HFFc6 (cell line): ENCODE data around the gene VSTM1. TPM values are rescaled to one million over a fixed set of nuclear protein-coding genes. Genes with fewer than 3 reads are reported as not detected.
"Not testable (repeated sequence)": the region's sequence is repeated elsewhere in the genome, so short reads cannot be mapped to it uniquely, and the experiment has no call there.

Experiments used
- DNase-seq: peaks from one replicate; pipeline ENCODE4 v3.0.0-alpha.2; 2018
- H3K27ac Mint-ChIP-seq: 2 replicates; pipeline ENCODE4 v1.8.0; 2020; ENCODE audit warnings: mild to moderate bottlenecking, mixed read lengths
- H3K27me3 Mint-ChIP-seq: 2 replicates; pipeline ENCODE4 v1.8.0; 2021; ENCODE audit warnings: mild to moderate bottlenecking, moderate library complexity, mixed read lengths; ENCODE audit not compliant: insufficient read depth
- H3K36me3 Mint-ChIP-seq: 2 replicates; pipeline ENCODE4 v1.8.0; 2021; ENCODE audit warnings: low read depth, mixed read lengths
- H3K4me1 Mint-ChIP-seq: 2 replicates; pipeline ENCODE4 v1.8.0; 2020; ENCODE audit warnings: low read depth, mixed read lengths
- H3K4me3 Mint-ChIP-seq: 2 replicates; pipeline ENCODE4 v1.8.0; 2020; ENCODE audit warnings: mild to moderate bottlenecking, moderate library complexity, mixed read lengths
- H3K9me3 Mint-ChIP-seq: 2 replicates; pipeline ENCODE4 v1.8.0; 2020; ENCODE audit warnings: mild to moderate bottlenecking, mixed read lengths
- total RNA-seq, 6 experiments: library from RNA; stranded (reverse); fragmentation: NEBNext Ultra II Directional; extraction: Animal tissue kit (Norgen Biotek cat#: 25700); gene quantifications; 2 replicates in 1 of 6; 3 replicates in 5 of 6; pipeline ENCODE4 v1.2.3, GENCODE V29; 2021
- TF ChIP-seq, protein P1 (sequence below): fragments of 200-600 bp; sonication (generic); IDR thresholded peaks from 2 replicates; pipeline ENCODE4 v1.5.0; 2021; ENCODE audit warnings: antibody characterized with exemption, mild to moderate bottlenecking

VSTM1 gene
- total RNA-seq, 6 experiments from 2014 or later, result 1.5 to 2.0 (median 1.8) TPM; not detected in 2

DNA sequence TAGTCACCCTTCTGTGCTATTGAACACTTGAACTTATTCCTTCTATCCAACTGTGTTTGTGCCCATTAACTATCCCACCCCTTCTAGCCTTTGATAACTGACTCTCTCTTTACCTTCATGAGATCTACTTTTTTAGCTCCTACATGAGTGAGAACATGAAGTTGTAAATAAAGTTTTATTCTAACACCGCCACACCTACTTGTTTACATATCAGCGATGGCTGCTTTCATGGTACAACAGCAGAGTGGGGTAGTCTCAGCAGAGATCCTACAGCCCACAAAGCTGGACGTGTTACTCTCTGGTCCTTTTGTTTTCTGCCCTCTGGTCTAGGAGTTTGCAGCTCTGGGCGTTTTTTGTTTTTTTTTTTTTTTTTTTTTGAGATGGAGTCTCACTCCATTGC, 23.7 kb downstream of the VSTM1 start:
- TF ChIP-seq, protein P1, sequence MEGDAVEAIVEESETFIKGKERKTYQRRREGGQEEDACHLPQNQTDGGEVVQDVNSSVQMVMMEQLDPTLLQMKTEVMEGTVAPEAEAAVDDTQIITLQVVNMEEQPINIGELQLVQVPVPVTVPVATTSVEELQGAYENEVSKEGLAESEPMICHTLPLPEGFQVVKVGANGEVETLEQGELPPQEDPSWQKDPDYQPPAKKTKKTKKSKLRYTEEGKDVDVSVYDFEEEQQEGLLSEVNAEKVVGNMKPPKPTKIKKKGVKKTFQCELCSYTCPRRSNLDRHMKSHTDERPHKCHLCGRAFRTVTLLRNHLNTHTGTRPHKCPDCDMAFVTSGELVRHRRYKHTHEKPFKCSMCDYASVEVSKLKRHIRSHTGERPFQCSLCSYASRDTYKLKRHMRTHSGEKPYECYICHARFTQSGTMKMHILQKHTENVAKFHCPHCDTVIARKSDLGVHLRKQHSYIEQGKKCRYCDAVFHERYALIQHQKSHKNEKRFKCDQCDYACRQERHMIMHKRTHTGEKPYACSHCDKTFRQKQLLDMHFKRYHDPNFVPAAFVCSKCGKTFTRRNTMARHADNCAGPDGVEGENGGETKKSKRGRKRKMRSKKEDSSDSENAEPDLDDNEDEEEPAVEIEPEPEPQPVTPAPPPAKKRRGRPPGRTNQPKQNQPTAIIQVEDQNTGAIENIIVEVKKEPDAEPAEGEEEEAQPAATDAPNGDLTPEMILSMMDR, result no peak
- H3K27ac Mint-ChIP-seq, result no peak overlapping the region
- H3K9me3 Mint-ChIP-seq, result no peaks in the 10 kb centered on the region
- H3K4me1 Mint-ChIP-seq, result peaks cover 27% of the 10 kb centered on the region
- H3K27me3 Mint-ChIP-seq, result peaks cover 4% of the 10 kb centered on the region
- DNase-seq, result no peak
- peaks cover 4% of the 10 kb centered on the region; the same call in 1 of the 2 replicates for H3K36me3 Mint-ChIP-seq
- H3K4me3 Mint-ChIP-seq, result no peak overlapping the region

DNA sequence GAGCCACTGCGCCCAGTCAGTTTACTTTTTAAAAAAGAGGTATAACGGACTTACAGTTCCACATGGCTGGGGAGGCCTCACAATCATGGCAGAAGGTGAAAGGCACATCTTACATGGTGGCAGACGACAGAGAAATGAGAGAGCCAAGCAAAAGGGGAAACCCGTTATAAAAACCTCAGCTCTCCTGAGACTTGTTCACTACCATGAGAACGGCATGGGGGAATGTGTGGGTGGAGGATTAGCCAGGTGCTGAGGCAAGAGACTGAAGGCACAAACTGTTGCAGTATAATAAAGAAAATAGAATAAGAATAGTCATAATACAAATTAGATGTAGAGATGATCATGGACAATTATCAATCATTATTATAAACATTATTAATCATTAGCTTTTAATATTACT, 27.2 kb downstream of the VSTM1 start:
- H3K4me1 Mint-ChIP-seq, result peaks cover 23% of the 10 kb centered on the region
- H3K27me3 Mint-ChIP-seq, DNase-seq: not testable (repeated sequence)

DNA sequence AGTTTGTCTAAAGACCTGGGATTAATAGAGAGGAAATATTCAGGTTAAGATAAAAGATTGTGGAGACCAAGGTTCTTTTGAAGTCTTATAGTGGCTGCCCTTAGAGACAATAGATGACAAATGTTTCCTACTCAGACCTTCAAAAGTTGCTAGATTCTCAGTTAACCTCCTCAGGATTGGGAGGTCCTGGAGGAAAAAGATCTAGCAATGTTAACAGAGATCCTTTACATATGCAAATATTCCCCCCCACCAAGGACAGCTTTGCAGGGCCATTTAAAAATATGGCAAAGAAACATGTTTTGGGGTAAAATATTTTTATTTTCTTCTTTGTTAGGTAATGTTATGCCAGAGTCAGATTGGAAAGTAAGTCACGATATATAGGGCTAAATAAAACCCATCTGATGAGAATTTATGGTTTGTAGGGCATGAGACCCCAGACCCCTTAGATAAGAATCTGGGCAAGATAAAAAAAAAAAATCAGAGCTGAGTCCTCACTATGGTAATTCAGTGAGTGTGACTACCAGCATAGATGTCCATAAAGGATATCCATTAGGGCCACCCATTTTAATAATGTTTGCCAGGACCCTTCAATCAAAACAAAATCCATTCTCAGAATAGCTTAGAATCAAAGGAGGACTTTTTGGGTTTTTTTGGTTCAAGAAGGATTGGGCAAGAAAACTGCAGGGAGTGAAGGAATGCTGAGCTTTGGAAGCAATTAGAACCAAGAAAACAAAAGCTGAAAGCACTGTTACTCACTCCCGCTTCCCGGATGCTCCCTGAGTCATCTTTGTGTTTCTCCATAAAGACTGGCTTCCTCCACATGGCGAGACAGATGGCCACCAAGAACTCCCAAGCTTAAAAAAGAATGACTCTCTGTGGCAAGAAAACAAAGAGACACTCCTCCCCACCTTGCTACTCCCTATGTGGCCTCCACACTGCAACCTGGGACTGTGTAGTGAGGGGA, 28.2 kb downstream of the VSTM1 start:
- Mint-ChIP-seq H3K36me3 (peaks cover 4% of the 10 kb centered on the region; the same call in 1 of the 2 replicates), H3K27me3 (no peaks in the 10 kb centered on the region; the same call in 1 of the 2 replicates), H3K27ac (peak overlapping the region; percentile 91), H3K4me1 (peaks cover 32% of the 10 kb centered on the region), H3K9me3 (no peaks in the 10 kb centered on the region), H3K4me3 (peak overlapping the region; percentile 66)
- peak; percentile 84 for DNase-seq
- TF ChIP-seq, protein P1, result no peak

More for the DNA sequence above, 27.2 kb downstream of the VSTM1 start:
- not testable (repeated sequence) for H3K36me3 Mint-ChIP-seq, H3K4me3 Mint-ChIP-seq, H3K9me3 Mint-ChIP-seq
- peak overlapping the region; percentile 18 for H3K27ac Mint-ChIP-seq

DNA sequence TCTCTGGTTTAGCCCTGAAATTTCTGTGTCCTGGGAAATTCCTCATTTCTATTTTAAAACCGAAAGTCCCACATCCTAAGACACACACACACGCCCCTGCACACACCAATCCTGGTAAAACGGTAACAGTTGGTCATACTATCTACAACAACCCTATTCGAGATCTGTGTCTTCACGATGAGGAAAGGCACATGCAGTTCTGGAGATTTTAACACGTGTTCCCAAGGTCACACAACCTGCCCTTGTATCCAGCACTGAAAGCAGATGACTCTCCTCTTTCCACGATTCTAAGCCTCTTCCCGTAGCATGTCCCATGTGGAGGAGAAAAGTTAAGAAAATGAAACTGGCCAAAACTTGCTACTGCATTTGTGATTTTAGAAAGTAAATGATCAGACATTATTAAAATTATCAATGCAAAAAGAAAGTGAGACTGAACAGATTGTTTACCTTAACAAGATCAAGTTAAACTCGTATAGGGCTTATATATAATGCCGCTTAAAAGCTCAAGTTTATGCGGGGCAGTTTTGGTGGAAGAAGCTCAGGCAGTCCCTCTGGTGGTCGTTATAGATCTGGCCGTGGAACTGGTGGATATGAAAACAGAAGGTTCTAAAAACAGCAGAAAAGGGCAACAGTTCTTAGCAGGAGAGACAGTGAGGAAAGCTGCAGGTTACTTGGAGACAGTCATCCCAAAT, 32.7 kb downstream of the VSTM1 start:
- peaks cover 32% of the 10 kb centered on the region for H3K4me1 Mint-ChIP-seq
- H3K27me3 Mint-ChIP-seq, result peaks cover 2% of the 10 kb centered on the region; the same call in 1 of the 2 replicates

DNA sequence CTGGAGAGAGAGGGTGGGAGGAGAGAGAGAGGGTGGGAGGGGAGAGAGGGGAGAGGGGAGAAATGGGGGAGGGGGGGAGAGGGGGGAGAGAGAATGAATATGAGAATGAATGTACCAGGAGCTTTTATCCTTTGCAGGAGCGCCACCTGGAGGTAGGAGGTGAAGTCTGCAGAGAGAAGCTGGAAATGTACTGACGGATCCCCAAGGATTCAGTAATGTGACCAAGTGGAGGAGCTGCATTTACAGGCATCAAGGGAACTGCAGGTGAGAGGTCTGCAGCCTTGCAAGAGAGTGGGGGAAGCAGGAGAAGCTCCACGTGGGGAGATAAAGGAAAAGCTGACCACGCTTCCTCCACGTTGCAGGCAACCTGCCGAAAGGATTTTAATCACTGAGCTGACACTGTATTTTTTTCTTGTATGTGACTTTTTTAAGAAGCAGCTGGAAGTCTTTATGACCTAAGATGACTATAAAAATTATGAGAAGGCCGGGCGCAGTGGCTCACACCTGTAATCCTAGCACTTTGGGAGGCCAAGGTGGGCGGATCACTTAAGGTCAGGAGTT, 33.7 kb downstream of the VSTM1 start:
- Mint-ChIP-seq H3K36me3 (no peaks in the 10 kb centered on the region), H3K27ac (no peak overlapping the region), H3K4me1 (peaks cover 22% of the 10 kb centered on the region), H3K27me3 (peaks cover 2% of the 10 kb centered on the region; the same call in 1 of the 2 replicates), H3K9me3 (no peaks in the 10 kb centered on the region), H3K4me3 (no peak overlapping the region; the same call in 1 of the 2 replicates)
- DNase-seq, result peak; percentile 46
- TF ChIP-seq, protein P1, result peak; percentile 79

More for the DNA sequence above, 32.7 kb downstream of the VSTM1 start:
- TF ChIP-seq, protein P1, result peak; percentile 78
- peak; percentile 33 for DNase-seq
- H3K36me3 Mint-ChIP-seq, result peaks cover 3% of the 10 kb centered on the region; the same call in 1 of the 2 replicates
- peak overlapping the region; percentile 78 for H3K4me3 Mint-ChIP-seq
- H3K27ac Mint-ChIP-seq, result 0 out of 2 replicates have a peak overlapping the region, but pooled peaks have one; percentile 23
- H3K9me3 Mint-ChIP-seq, result no peaks in the 10 kb centered on the region
